ENCODE measurements around the gene KCNC2. TPM values are rescaled to one million over a fixed set of nuclear protein-coding genes. Genes with fewer than 3 reads are reported as not detected.
A peak's percentile ranks its signal among the peaks of the same experiment; 100 is the strongest.

Gene KCNC2
- total RNA-seq, 2 donors from 2014 or later = not detected

- no peak for ATAC-seq
- Mint-ChIP-seq H3K27ac (no peak overlapping the region), H3K9me3 (no peaks in the 10 kb centered on the region)
These were observed 25.1 kb downstream of the KCNC2 start for GRCh38 chr12:75184516-75184915.

GRCh38 chr12:75183967-75184366 is 25.7 kb downstream of the KCNC2 start:
- Mint-ChIP-seq H3K9me3 (no peaks in the 10 kb centered on the region), H3K36me3 (no peaks in the 10 kb centered on the region), H3K27ac (no peak overlapping the region)
- DNase-seq (ENCODE audit: low spot score in 2 of 2) (no peak), ATAC-seq (no peak)

More at GRCh38 chr12:75184516-75184915, 25.1 kb downstream of the KCNC2 start:
- no peaks in the 10 kb centered on the region for H3K36me3 Mint-ChIP-seq
- DNase-seq (ENCODE audit: low spot score in 2 of 2) = no peak

- Mint-ChIP-seq H3K36me3 (no peaks in the 10 kb centered on the region), H3K9me3 (no peaks in the 10 kb centered on the region), H3K27ac (peak overlapping the region in 1 of 2 donors; percentile 72)
- ATAC-seq (peak; percentile 72 to 84), DNase-seq (ENCODE audit: low spot score in 2 of 2) (no peak)
These were observed 31.6 kb downstream of the KCNC2 start for GRCh38 chr12:75177997-75178396.

- H3K27ac Mint-ChIP-seq = no peak overlapping the region
- H3K9me3 Mint-ChIP-seq = no peaks in the 10 kb centered on the region
- DNase-seq (ENCODE audit: low spot score in 2 of 2) (no peak), ATAC-seq (no peak)
- no peaks in the 10 kb centered on the region for H3K36me3 Mint-ChIP-seq
These were observed 37.0 kb downstream of the KCNC2 start for GRCh38 chr12:75172611-75173010.

GRCh38 chr12:75170640-75171185 is 38.9 kb downstream of the KCNC2 start:
- ATAC-seq (no peak), DNase-seq (ENCODE audit: low spot score in 2 of 2) (no peak)
- no peaks in the 10 kb centered on the region for H3K9me3 Mint-ChIP-seq
- H3K27ac Mint-ChIP-seq = no peak overlapping the region
- H3K36me3 Mint-ChIP-seq = no peaks in the 10 kb centered on the region

- DNase-seq (ENCODE audit: low spot score in 2 of 2) (no peak), ATAC-seq (no peak)
- H3K9me3 Mint-ChIP-seq = no peaks in the 10 kb centered on the region
- H3K27ac Mint-ChIP-seq = no peak overlapping the region
- H3K36me3 Mint-ChIP-seq = no peaks in the 10 kb centered on the region
These were observed 46.8 kb downstream of the KCNC2 start for GRCh38 chr12:75162845-75163244.

GRCh38 chr12:75161488-75161887 is 48.2 kb downstream of the KCNC2 start:
- ATAC-seq = no peak

GRCh38 chr12:75157385-75157784 is 52.3 kb downstream of the KCNC2 start:
- no peak for ATAC-seq
- no peaks in the 10 kb centered on the region for H3K9me3 Mint-ChIP-seq

More at GRCh38 chr12:75161488-75161887, 48.2 kb downstream of the KCNC2 start:
- Mint-ChIP-seq H3K36me3 (no peaks in the 10 kb centered on the region), H3K9me3 (no peaks in the 10 kb centered on the region), H3K27ac (no peak overlapping the region)
- DNase-seq (ENCODE audit: low spot score in 2 of 2) = no peak

GRCh38 chr12:75155962-75156361 is 53.7 kb downstream of the KCNC2 start:
- ATAC-seq = no peak
- no peak for DNase-seq (ENCODE audit: low spot score in 2 of 2)
- Mint-ChIP-seq H3K36me3 (no peaks in the 10 kb centered on the region), H3K9me3 (no peaks in the 10 kb centered on the region), H3K27ac (no peak overlapping the region)

More at GRCh38 chr12:75157385-75157784, 52.3 kb downstream of the KCNC2 start:
- H3K36me3 Mint-ChIP-seq = no peaks in the 10 kb centered on the region
- H3K27ac Mint-ChIP-seq = no peak overlapping the region
- DNase-seq (ENCODE audit: low spot score in 2 of 2) = no peak

- DNase-seq (ENCODE audit: low spot score in 2 of 2) (no peak), ATAC-seq (no peak)
- Mint-ChIP-seq H3K36me3 (no peaks in the 10 kb centered on the region), H3K27ac (no peak overlapping the region), H3K9me3 (no peaks in the 10 kb centered on the region)
These were observed 55.3 kb downstream of the KCNC2 start for GRCh38 chr12:75154388-75154787.

GRCh38 chr12:75139196-75139595 is 70.4 kb downstream of the KCNC2 start:
- DNase-seq (ENCODE audit: low spot score in 2 of 2) = no peak
- no peak for ATAC-seq
- Mint-ChIP-seq H3K36me3 (no peaks in the 10 kb centered on the region), H3K27ac (no peak overlapping the region), H3K9me3 (no peaks in the 10 kb centered on the region)

- Mint-ChIP-seq H3K36me3 (no peaks in the 10 kb centered on the region), H3K9me3 (no peaks in the 10 kb centered on the region), H3K27ac (no peak overlapping the region)
- DNase-seq (ENCODE audit: low spot score in 2 of 2) = no peak
- no peak for ATAC-seq
These were observed 71.7 kb downstream of the KCNC2 start for GRCh38 chr12:75137896-75138295.

- ATAC-seq (no peak), DNase-seq (ENCODE audit: low spot score in 2 of 2) (no peak)
- Mint-ChIP-seq H3K9me3 (no peaks in the 10 kb centered on the region), H3K27ac (no peak overlapping the region), H3K36me3 (no peaks in the 10 kb centered on the region)
These were observed 74.6 kb downstream of the KCNC2 start for GRCh38 chr12:75135026-75135425.

- DNase-seq (ENCODE audit: low spot score in 2 of 2) (no peak), ATAC-seq (no peak)
- no peaks in the 10 kb centered on the region for H3K9me3 Mint-ChIP-seq
- no peak overlapping the region for H3K27ac Mint-ChIP-seq
- H3K36me3 Mint-ChIP-seq = no peaks in the 10 kb centered on the region
These were observed 78.8 kb downstream of the KCNC2 start for GRCh38 chr12:75130811-75131210.

GRCh38 chr12:75129275-75129674 is 80.4 kb downstream of the KCNC2 start:
- ATAC-seq (no peak), DNase-seq (ENCODE audit: low spot score in 2 of 2) (no peak)
- Mint-ChIP-seq H3K27ac (no peak overlapping the region), H3K9me3 (no peaks in the 10 kb centered on the region), H3K36me3 (no peaks in the 10 kb centered on the region)

GRCh38 chr12:75121036-75121705 is 88.5 kb downstream of the KCNC2 start:
- Mint-ChIP-seq H3K9me3 (peaks cover 0 to 4% of the 10 kb centered on the region in 2 donors), H3K27ac (no peak overlapping the region), H3K36me3 (no peaks in the 10 kb centered on the region)
- no peak for ATAC-seq
- no peak for DNase-seq (ENCODE audit: low spot score in 2 of 2)

- H3K27ac Mint-ChIP-seq = no peak overlapping the region
- peaks cover 0 to 4% of the 10 kb centered on the region in 2 donors for H3K9me3 Mint-ChIP-seq
- H3K36me3 Mint-ChIP-seq = no peaks in the 10 kb centered on the region
- no peak for DNase-seq (ENCODE audit: low spot score in 2 of 2)
- no peak for ATAC-seq
These were observed 89.3 kb downstream of the KCNC2 start for GRCh38 chr12:75120311-75120711.

GRCh38 chr12:75116646-75117198 is 92.9 kb downstream of the KCNC2 start:
- no peak for ATAC-seq
- no peaks in the 10 kb centered on the region for H3K36me3 Mint-ChIP-seq

More at GRCh38 chr12:75116646-75117198, 92.9 kb downstream of the KCNC2 start:
- Mint-ChIP-seq H3K9me3 (no peaks in the 10 kb centered on the region), H3K27ac (no peak overlapping the region)
- no peak for DNase-seq (ENCODE audit: low spot score in 2 of 2)

Data from activated naive CD4-positive, alpha-beta T cell treated with anti-CD3 and anti-CD28 coated beads, Interleukin-2, amount 50 U/mL, for 72 hours (primary cell).